GM21390 (cell line): ENCODE results near the gene AGK.

Experiments used
- ATAC-seq: cut with Tn5 transposase; IDR thresholded peaks from one replicate; pipeline ENCODE4 v1.9.1; 2021; ENCODE audit not compliant: unreplicated experiment

AGK gene

DNA sequence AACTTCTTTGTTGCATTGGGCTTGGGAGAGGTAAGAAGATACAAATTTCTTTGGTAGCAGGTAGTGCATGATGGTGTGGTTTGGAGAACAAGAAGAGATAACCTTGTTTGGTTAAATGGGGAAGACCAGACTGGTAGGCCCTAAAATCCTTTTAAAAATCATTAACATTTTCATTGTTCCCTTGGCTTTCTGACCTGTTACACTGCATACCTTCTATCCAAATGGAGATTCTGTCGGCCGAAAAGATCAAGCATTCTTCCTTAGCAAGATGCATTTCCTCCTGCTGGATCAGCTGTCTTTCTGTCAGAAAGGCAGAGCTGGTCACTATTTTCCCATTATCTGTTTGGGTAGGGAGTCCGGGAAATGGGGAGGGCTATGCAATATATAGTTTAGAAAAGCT lies 33.7 kb downstream of the AGK start:
- no peak for ATAC-seq

DNA sequence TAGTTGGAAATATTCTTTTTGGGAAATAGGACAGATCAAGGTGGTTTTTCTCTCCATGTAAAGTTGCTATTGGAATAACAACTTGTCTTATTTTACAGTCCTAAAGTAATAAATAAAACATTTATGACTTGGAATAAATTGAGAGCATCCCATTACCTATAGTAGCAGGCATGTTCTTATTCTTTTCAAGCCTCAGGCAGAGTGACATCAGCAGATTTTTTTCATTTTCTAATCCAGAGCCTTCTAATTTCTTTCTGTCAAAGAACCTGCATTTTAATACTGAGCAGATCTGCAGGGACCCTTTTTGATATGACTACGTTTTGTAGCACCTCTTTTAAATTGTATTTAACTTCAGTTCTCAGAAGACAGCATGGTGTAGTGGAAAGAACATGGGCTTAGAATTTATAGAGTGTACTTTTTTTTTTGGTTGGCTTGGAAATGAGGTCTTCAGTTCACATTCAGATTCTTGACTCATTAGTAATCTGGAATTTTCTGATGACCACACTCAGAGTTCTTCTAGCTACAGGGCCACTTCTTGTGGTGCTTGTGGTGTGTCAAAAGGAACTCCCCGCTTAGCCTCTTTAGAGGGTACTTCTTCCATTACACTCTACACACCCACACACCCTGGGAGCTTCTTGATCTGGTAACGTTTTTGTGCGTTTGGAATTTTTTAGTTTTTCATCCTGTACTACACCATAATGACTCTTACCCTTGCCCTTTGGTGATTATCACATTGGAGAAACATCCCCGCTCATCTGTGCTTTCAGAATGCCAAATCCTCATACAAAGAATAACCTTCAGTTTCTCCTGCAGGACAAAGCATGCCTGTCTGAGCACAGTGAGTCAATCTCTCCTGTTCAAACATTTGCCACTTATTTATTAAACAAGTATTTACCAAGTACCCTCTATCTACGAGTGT lies 34.6 kb downstream of the AGK start:
- peak; percentile 71 for ATAC-seq

DNA sequence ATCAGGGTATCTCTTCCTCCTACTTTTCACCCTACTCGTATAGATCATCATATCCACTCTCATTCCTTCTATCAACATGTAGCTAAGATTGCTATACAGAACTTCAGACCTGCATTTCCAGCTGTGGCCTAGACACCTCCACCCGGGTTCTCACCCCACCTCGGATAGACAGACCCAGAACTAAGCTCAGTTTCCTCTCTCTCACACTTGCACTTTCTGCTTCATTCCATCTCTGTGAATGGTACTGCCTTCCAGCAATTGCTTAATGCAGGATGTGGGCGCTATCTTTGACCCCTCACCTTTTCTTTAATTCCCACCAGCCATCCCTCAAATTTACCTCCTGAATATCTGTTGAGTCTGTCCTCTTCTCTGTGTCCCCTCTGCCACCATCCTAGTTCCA lies 35.7 kb downstream of the AGK start:
- no peak for ATAC-seq

DNA sequence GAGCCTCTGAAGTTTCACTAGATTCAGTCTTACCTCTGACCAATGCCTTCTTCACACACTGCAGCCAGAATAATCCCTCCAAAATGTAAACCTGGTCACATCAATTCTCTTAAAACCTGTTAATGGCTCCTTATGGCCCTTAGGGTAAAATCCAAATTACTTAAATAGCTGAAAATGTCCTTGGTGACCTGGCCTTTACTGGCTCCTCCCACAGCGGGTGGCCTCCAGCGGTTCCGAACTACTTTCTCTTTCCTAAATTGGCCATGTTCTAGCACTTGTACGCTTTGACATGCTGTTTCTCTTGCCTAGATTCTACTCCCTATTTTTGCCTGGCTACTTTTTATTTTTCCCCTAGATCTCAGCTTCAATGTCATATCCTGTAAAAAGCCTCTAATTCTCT lies 36.1 kb downstream of the AGK start:
- no peak for ATAC-seq

DNA sequence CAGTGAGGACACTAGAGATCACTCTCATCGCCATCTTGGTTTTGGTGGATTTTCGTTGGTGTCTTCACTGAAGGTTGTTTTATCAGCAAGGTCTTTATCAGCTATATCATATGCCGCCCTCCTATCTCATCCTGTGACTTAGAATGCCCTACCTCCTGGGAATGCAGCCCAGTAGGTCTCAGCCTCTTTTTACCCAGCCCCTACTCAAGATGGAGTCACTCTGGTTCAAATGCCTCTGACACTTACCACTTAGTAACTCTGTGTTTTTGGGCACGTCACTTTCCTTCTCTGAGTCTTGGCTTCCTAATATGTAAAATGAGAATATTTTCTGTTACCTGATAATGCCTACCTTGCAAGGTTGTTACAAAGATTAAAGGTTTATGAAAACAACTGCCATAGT lies 37.7 kb downstream of the AGK start:
- ATAC-seq = no peak

DNA sequence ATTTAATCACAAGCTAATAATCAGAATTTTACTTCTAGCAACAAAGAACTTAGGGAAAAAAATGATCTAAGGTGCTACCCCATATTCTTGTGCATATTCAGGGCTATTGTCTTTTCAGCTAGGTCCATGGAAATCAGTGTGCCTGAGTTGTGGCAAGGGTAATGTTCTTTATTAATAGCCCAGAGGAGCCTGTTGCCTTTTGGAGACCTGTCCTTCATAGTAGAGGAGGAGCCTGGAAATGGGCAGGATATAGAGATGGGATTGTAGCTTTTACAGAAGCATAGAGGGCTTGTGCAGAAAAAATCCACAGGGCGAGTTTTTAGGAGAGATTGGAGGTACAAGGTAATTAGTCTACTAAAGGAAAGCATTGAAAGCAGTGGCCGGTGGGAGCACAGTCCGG lies 38.9 kb downstream of the AGK start:
- ATAC-seq = no peak

DNA sequence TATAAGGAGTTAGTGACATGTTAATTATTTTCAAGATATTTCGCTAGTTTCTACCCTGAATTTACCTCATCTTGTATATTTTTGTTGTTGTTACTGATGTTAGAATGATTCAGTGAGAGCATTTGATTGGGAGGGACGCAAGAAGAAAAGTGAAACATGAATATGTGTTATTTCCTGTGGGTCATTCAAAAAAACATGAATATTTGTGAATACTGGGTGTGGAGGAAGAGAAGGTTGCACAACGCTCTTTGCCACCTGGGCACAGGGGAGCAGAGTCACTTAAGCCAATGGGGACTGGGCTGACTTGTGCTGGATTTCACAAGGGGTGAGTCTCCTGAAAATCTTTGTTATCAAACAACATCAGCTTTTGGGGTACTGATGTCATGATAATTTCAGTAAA lies 39.5 kb downstream of the AGK start:
- ATAC-seq = no peak

DNA sequence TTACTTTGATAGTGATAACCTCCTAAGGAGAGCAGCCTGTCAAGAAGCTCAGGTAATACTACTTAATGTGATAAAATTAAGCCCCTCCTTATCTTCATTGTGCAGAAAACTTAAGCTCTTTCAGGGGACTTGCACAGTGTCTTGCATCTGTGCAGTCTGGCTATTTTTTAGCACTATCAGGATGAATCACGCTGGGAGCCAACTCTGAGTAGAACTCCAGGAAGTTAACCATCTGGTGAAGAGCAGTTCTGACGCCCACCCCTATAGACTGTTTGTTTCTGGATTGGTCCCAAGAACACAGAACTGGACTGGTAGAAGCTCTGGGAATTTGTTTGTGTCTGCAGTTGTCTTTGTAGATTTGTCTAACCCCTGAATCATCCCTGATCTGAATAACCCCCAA lies 41.9 kb downstream of the AGK start:
- ATAC-seq = no peak

DNA sequence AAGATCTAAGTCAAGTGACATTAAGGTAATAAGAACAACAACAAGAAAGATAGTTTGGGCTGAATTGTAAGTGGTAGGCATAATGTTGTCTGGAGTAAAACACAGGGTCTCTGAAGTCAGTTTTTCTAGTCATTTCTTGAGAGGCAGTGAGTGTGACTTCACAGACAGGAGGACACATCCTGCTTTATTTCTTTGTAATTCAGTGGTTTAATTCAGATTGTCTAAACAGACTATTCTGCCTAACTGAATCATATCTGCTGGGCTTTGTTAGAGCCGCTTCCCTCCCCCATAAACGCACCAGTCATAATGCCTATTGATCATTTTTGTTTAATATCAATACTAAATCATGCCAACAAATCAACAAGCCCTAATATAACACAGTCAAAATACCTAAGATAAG lies 46.8 kb downstream of the AGK start:
- no peak for ATAC-seq

DNA sequence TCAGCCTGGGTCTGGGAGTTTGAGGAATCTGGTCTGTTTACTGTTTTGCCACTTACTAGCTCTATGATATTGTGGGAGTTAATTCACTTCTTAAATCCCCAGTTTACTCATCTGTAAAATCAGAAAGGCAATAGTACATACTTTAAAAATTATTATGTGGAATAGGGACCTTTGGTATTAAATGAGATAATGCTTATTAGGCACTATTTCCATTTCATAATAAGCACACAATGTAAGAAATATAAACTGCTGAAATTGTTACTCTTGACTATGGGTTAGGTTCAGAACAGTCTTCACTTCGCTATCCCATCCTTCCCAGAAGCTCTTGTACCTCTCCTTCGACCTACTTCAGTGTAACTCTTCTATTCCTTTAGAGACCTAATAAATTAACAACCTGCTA lies 47.2 kb downstream of the AGK start:
- ATAC-seq = no peak

DNA sequence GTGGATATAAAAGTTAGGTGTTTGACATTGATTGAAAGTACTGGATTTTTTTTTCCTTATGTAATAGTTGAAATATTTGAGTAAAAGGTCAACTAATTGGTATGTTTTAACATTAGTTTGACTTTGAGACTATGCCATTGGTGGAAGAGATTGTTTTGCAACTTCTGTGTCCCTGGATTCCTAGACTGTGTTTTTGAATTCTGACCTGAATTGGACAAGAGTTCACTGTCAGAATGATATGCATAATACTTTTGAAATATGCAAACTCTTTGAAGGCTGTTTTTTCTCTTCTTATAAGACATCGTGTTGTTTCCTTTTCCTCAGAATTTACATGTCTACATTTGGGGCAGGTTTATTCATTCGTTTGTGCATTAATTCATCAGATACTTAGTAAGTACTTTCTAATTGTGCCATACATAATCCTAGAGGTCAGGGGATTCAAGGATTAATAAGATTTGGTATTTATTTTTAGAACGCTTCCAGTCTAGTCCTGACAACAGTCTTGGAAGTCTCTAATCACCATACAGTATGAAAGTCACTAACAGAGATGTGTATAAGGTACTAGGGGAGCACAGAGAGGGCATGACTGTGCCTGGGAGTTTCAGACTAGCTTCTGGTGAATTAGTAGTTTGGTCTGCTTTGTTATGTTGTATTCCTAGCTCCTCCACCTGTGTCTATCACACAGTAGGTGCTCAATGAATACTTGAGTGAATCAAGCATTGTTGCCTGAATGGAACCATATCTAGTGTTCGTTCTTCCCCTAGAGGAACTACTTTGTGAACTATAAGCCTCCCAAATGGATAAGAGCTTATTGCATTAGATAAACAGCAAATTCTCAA lies 49.2 kb downstream of the AGK start:
- no peak for ATAC-seq

DNA sequence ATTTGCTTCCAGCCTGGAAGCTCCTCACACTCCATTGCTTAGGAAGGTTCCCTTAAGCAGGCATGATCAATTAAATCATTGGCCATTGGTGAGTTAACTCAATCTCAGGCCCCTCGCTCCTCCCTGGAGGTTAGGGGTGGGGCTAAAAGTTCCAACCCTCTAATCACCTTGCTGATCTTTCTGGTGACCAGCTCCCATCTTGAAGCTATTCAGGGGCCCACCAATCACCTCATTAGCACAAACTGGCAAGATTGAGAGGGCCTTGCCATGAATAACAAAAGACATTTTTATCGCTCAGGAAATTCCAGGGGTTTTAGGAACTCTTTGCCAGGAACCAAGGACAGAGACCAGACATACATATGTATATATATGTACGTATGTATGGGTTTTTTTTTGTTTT lies 58.4 kb downstream of the AGK start:
- no peak for ATAC-seq

DNA sequence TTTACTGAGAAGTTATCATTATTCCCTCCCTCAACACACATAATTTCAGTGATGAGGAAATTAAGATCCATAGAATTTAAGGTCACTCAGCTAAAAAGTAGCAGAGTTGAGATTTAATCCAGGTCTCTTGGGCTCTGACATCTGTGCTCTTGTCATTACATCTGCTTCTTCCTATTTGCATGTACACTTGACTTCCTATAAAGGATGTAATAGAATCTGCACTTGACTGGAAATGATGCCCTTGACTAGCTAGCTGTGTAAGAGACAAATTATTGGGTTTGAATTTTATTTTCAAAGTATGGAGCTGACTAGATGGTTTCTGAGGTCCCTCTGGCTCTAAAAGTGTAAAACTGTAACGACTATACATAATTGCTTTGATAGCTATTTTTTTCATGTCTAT lies 59.5 kb downstream of the AGK start:
- ATAC-seq = no peak

DNA sequence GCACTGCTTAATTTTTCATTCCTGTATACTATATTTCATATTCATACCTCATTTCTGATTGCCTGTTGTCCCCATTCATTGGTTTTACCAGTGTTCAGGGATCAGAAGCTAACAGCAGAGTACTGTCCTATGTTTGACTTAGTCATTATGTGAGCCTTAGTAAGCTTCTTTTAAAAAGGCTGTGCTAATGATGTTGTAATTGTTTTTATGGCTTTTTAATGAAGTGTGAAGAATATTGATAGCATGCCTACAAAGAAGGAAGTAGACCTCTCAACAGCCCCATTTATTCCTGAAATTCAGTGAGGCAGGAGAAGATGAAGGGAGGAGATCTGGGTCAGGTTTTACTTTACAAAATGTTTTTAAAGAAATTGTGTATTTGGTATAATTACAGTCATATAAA lies 61.7 kb downstream of the AGK start:
- no peak for ATAC-seq

DNA sequence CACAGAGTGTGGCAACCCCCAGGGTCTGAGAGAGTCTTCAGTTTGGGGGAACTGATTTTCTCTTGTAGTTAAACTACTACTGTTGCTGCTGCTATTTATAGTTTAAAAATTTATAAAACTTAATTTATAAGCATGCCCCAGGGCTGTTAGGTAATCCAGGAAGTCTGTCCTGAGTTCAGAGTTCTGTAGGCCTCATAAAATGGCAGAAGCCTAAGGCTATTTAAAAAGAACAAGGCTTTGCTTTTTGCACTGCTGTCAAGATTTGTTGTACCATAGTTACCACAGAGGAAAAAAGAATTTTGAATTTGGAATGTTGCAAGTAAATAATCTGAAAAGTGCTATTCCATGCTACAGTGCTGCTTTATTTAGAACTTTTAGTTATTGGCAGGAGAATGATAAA lies 66.1 kb downstream of the AGK start:
- no peak for ATAC-seq

DNA sequence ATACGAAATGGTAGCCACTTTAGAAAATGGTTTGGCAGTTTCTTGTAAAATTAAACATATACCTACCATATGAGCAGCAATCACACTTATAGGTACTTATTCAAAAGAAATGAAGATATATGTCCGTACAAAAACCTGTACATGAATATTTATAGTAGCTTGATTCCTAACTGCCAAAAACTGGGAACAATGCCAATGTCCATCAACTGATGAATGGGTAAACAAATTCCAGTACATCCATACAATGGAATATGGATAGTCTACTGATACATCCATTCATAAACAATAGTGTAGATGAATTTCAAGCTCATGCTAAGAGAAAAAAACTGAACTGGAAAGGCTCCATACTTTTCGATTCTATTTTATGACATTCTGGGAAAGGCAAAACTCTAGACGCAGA lies 68.5 kb downstream of the AGK start:
- ATAC-seq = no peak

DNA sequence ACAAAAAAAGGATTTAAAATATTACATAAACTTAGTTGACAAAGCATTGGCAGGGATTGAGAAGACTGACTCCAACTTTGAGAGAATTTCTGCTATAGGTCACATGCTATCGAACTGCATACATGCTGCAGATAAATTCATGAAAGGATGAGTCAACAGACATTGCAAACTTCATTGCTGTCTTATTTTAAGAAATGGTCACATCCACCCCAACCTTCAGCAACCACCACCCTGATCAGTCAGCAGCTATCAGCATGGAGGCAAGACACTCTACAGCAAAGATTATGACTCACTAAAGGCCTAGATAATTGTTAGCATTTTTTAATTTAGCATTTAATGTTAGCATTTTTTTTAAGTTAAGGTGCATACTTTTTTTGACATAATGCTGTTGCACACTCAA lies 73.6 kb downstream of the AGK start:
- no peak for ATAC-seq

DNA sequence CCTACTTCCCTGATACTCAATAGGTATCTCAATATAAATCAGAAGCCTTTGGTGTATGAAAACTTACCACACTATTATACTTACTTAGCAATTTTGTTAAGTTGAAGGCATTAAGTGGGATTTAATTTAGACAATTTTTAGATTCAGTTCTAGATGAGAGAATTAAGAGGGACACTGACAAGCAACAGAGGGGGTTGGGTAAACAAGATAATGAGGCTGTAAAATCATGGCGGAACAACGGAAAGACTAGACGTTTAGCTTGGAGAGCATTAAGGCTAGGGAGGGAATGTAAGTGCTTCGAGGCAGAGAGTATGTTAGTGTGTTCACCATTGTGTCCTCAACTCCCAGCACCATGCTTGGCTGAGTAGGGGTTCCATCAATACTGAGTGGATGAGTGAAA lies 79.4 kb downstream of the AGK start:
- no peak for ATAC-seq

DNA sequence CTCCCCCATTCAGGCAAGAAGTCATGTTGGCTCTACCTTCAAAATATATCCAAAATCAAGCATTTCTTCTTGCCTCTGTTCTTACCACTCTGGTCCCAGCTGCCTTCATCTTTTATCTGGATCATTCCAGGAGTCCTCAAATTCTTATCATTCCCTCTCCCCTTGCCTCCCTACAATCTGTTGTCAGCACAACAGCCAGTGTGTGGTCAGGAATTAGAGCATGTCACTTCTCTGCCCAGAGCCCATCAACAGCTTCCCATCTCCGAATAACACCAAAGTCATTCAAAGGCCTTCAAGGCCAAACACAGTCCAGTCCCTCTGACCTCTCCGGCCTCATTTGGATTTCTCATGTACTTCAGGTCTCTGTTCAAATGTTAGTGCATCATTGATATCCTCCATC lies 80.3 kb downstream of the AGK start:
- no peak for ATAC-seq

DNA sequence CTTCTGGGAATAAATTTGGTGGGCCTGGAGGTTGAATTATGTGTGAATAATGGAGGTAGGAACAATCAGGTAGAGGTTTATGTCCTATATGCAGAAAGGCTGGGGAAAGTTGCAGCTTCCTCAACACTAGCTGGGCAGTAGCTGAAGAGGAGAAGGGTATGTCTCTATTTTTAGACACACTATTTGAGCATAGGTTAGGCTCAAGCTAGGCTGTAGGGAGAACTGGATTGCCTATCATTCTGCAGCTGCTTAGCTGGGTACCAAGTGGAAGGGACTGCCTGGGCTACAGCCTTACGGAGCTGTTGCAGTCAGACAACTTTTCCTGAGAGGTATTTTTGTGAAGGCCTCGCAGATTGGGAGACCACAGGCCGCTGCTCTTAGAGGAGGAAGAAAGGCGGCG lies 82.9 kb downstream of the AGK start:
- ATAC-seq = no peak

DNA sequence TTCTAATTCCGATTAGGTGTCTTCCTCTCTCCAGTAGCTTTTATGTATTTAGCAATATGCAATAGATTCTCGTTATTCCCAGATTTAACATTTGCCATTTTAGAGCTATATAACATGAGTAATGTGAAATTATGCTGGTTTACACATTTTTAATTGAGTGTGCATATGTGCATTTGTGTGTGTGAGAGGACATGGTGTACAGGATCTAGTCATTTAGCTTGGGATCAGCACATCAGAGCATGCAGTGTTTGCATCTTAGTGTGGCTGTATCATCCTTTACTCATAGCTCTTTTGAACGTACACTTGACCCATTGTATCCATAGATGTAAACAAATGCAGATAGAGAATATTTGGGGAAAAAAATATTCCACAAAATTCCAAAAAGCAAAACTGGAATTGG lies 84.8 kb downstream of the AGK start:
- ATAC-seq = no peak

DNA sequence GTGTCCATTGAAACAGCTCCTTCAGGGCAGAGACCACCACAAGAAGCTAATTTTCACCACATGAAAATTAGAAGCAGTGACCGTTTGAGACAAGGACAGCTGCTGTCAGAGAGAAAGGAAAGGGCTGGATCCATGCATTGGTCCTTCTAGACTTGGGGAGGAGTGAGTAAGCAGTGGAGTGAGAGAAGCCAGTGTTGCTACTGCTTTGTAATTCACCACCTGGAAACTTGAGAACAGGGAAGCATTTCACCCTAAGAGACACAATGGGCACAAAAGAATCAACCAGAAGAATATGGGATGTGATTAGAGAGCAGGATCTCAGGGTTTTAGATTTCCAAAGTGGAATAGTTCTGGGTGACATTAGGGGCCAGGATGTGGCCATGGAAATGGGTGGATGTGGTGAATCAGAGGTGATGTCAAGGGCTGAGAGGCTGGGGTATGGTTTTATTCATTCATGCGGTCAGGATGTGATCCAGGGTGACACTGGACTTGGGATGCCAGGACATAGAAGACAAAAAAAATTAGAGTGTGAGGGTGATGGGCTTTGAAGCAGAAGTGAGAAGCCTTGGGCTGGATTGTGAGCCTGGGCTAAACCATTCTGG lies 89.1 kb downstream of the AGK start:
- no peak for ATAC-seq
